ENCODE measurements around the gene PDE6C. TPM values are rescaled to one million over a fixed set of nuclear protein-coding genes. Genes with fewer than 3 reads are reported as not detected.
"Not testable (repeated sequence)": the region's sequence is repeated elsewhere in the genome, so short reads cannot be mapped to it uniquely, and the experiment has no call there.

The PDE6C gene
- total and polyA plus RNA-seq, 4 experiments from 2014 or later: not detected

- H3K4me3 ChIP-seq (ENCODE audit: low read length in 2 of 2): no peak overlapping the region
- no peak overlapping the region for H3K27ac ChIP-seq (ENCODE audit: low read depth, low read length)
- no peaks in the 10 kb centered on the region for H3K4me1 ChIP-seq (ENCODE audit: insufficient read depth, low read length)
- Mint-ChIP-seq H3K36me3 (peaks cover 18 to 41% of the 10 kb centered on the region in 2 donors), H3K27me3 (no peaks in the 10 kb centered on the region), H3K4me3 (no peak overlapping the region), H3K27ac (no peak overlapping the region), H3K4me1 (peaks cover 0 to 1% (median under 1%) of the 10 kb centered on the region in 4 donors), H3K9me3 (no peaks in the 10 kb centered on the region)
- peaks cover 20% of the 10 kb centered on the region for H3K36me3 ChIP-seq (ENCODE audit: insufficient read depth, low read length)
- peak in 1 of 5 donors; percentile 8 for DNase-seq
- CTCF ChIA-PET (ENCODE audit: partially characterized antibody): interaction anchor here (1.4 to 1.9 kb wide), 2 partner anchors 126 to 304 kb away, joined by 4 to 5 read pairs; no protein-coding TSS in a partner anchor
- H3K9me3 ChIP-seq (ENCODE audit: control insufficient read depth in 1 of 2, low read length in 2 of 2): no peaks in the 10 kb centered on the region
- POLR2A ChIA-PET (ENCODE audit: partially characterized antibody): no interaction called here
- H3K27me3 ChIP-seq (ENCODE audit: insufficient read depth, low read length): no peaks in the 10 kb centered on the region
- intact Hi-C loops (cut with micrococcal nuclease): loop anchor here (5.0 kb wide), 1 partner anchor 303 kb away; no protein-coding TSS in a partner anchor
Measured at GRCh38 chr10:93680412-93681047, 68.2 kb downstream of the PDE6C start.

DNA sequence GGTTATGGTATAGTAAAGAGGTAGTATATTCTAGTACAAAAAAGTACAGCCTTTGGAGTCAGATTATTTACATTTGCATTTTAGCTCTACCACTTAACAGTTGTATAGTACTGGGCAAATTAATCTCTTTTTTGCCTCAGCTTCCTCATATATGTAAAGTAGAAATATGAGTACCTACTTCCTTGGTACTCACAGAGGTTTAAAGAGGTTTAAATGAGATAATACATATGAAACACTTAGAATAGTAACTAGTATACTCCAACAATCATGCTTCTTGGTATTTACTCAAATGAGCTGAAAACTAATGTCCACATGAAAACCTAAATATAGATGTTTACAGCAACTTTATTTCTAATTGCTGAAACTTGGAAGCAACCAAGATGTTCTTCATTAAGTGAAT is 75.4 kb downstream of the PDE6C start:
- no peak for DNase-seq
- no peaks in the 10 kb centered on the region for H3K27me3 ChIP-seq (ENCODE audit: insufficient read depth, low read length)
- ChIA-PET CTCF (ENCODE audit: partially characterized antibody) (interaction anchor here (1.4 kb wide), 1 partner anchor 10 kb away, joined by 3 read pairs; no protein-coding TSS in a partner anchor), POLR2A (ENCODE audit: partially characterized antibody) (interaction anchor here (0.8 kb wide), 1 partner anchor 15 kb away, joined by 4 read pairs; the partner anchor contains the start of gene FRA10AC1)
- H3K9me3 ChIP-seq (ENCODE audit: control insufficient read depth in 1 of 2, low read length in 2 of 2): no peaks in the 10 kb centered on the region
- no peaks in the 10 kb centered on the region for H3K9me3 Mint-ChIP-seq
- peaks cover 30 to 37% of the 10 kb centered on the region in 2 donors for H3K36me3 Mint-ChIP-seq
- H3K4me3 Mint-ChIP-seq: no peak overlapping the region
- H3K27me3 Mint-ChIP-seq: no peaks in the 10 kb centered on the region
- peaks cover 0 to 5% (median under 1%) of the 10 kb centered on the region in 4 donors for H3K4me1 Mint-ChIP-seq
- H3K27ac Mint-ChIP-seq: peak overlapping the region in 1 of 7 donors; percentile 24
- H3K36me3 ChIP-seq (ENCODE audit: insufficient read depth, low read length): peaks cover 22% of the 10 kb centered on the region
- H3K4me1 ChIP-seq (ENCODE audit: insufficient read depth, low read length): no peaks in the 10 kb centered on the region
- intact Hi-C loops (cut with micrococcal nuclease): no loop called here
- no peak overlapping the region for H3K4me3 ChIP-seq (ENCODE audit: low read length in 2 of 2)
- H3K27ac ChIP-seq (ENCODE audit: low read depth, low read length): no peak overlapping the region

- H3K9me3 ChIP-seq (ENCODE audit: control insufficient read depth in 1 of 2, low read length in 2 of 2): no peaks in the 10 kb centered on the region
- POLR2A ChIA-PET (ENCODE audit: partially characterized antibody): interaction anchor here (0.7 kb wide), 1 partner anchor 130 kb away, joined by 4 read pairs; no protein-coding TSS in a partner anchor
- Mint-ChIP-seq H3K27me3 (no peaks in the 10 kb centered on the region), H3K27ac (peak overlapping the region in 2 of 7 donors; percentile 17 to 25), H3K4me1 (peaks cover 20 to 32% (median 22%) of the 10 kb centered on the region in 4 donors), H3K4me3 (no peak overlapping the region), H3K36me3 (peaks cover 33 to 57% of the 10 kb centered on the region in 2 donors), H3K9me3 (no peaks in the 10 kb centered on the region)
- H3K27ac ChIP-seq (ENCODE audit: low read depth, low read length): no peak overlapping the region
- no peaks in the 10 kb centered on the region for H3K27me3 ChIP-seq (ENCODE audit: insufficient read depth, low read length)
- H3K36me3 ChIP-seq (ENCODE audit: insufficient read depth, low read length): peaks cover 21% of the 10 kb centered on the region
- CTCF ChIA-PET (ENCODE audit: partially characterized antibody): interaction anchor here (1.0 kb wide), 1 partner anchor 10 kb away, joined by 3 read pairs; no protein-coding TSS in a partner anchor
- peaks cover 12% of the 10 kb centered on the region for H3K4me1 ChIP-seq (ENCODE audit: insufficient read depth, low read length)
- no peak for DNase-seq
- no peak overlapping the region for H3K4me3 ChIP-seq (ENCODE audit: low read length in 2 of 2)
- intact Hi-C loops (cut with micrococcal nuclease): loop anchor here (10.0 kb wide), 1 partner anchor 229 kb away; no protein-coding TSS in a partner anchor
Measured at GRCh38 chr10:93695740-93696139, 83.4 kb downstream of the PDE6C start.

- H3K36me3 ChIP-seq (ENCODE audit: insufficient read depth, low read length): peaks cover 18% of the 10 kb centered on the region
Measured at GRCh38 chr10:93696582-93696981, 84.2 kb downstream of the PDE6C start.

GRCh38 chr10:93697207-93697606 is 84.9 kb downstream of the PDE6C start:
- H3K27me3 ChIP-seq (ENCODE audit: insufficient read depth, low read length): no peaks in the 10 kb centered on the region
- ChIA-PET CTCF (ENCODE audit: partially characterized antibody) (interaction anchor here (1.3 to 2.3 kb wide), 3 partner anchors 9 to 19 kb away, joined by 3 to 9 read pairs (median 4); no protein-coding TSS in a partner anchor), POLR2A (ENCODE audit: partially characterized antibody) (no interaction called here)
- DNase-seq: no peak
- no peak overlapping the region for H3K4me3 Mint-ChIP-seq
- H3K27ac ChIP-seq (ENCODE audit: low read depth, low read length): no peak overlapping the region
- H3K36me3 Mint-ChIP-seq: peaks cover 29 to 50% of the 10 kb centered on the region in 2 donors
- H3K4me1 ChIP-seq (ENCODE audit: insufficient read depth, low read length): peaks cover 24% of the 10 kb centered on the region
- H3K4me3 ChIP-seq (ENCODE audit: low read length in 2 of 2): no peak overlapping the region
- peaks cover 12% of the 10 kb centered on the region for H3K36me3 ChIP-seq (ENCODE audit: insufficient read depth, low read length)
- H3K27ac Mint-ChIP-seq: peak overlapping the region in 1 of 7 donors; percentile 3
- no peaks in the 10 kb centered on the region for H3K27me3 Mint-ChIP-seq
- no peaks in the 10 kb centered on the region for H3K9me3 ChIP-seq (ENCODE audit: control insufficient read depth in 1 of 2, low read length in 2 of 2)
- H3K4me1 Mint-ChIP-seq: peaks cover 22 to 32% (median 23%) of the 10 kb centered on the region in 4 donors
- no peaks in the 10 kb centered on the region for H3K9me3 Mint-ChIP-seq
- intact Hi-C loops (cut with micrococcal nuclease): loop anchor here (10.0 kb wide), 1 partner anchor 228 kb away; no protein-coding TSS in a partner anchor

More at GRCh38 chr10:93696582-93696981, 84.2 kb downstream of the PDE6C start:
- POLR2A ChIA-PET (ENCODE audit: partially characterized antibody); H3K9me3 Mint-ChIP-seq; H3K9me3 ChIP-seq (ENCODE audit: control insufficient read depth in 1 of 2, low read length in 2 of 2); H3K27me3 Mint-ChIP-seq; DNase-seq; H3K27ac Mint-ChIP-seq; H3K27me3 ChIP-seq (ENCODE audit: insufficient read depth, low read length); H3K27ac ChIP-seq (ENCODE audit: low read depth, low read length); H3K4me3 ChIP-seq (ENCODE audit: low read length in 2 of 2); H3K4me3 Mint-ChIP-seq: not testable (repeated sequence)
- H3K4me1 ChIP-seq (ENCODE audit: insufficient read depth, low read length): peaks cover 20% of the 10 kb centered on the region
- intact Hi-C loops (cut with micrococcal nuclease): loop anchor here (10.0 kb wide), 1 partner anchor 228 kb away; no protein-coding TSS in a partner anchor
- peaks cover 33 to 53% of the 10 kb centered on the region in 2 donors for H3K36me3 Mint-ChIP-seq
- CTCF ChIA-PET (ENCODE audit: partially characterized antibody): interaction anchor here (1.3 to 2.3 kb wide), 3 partner anchors 8 to 19 kb away, joined by 3 to 9 read pairs (median 4); no protein-coding TSS in a partner anchor
- H3K4me1 Mint-ChIP-seq: peaks cover 22 to 32% (median 23%) of the 10 kb centered on the region in 4 donors

GRCh38 chr10:93701866-93702209 is 89.5 kb downstream of the PDE6C start:
- Histone ChIP-seq H3K9me3 (ENCODE audit: control insufficient read depth in 1 of 2, low read length in 2 of 2) (no peaks in the 10 kb centered on the region), H3K4me1 (ENCODE audit: insufficient read depth, low read length) (peaks cover 28% of the 10 kb centered on the region), H3K36me3 (ENCODE audit: insufficient read depth, low read length) (peaks cover 6% of the 10 kb centered on the region), H3K4me3 (ENCODE audit: low read length in 2 of 2) (peak overlapping the region; percentile 78 to 100), H3K27ac (ENCODE audit: low read depth, low read length) (peak overlapping the region; percentile 63), H3K27me3 (ENCODE audit: insufficient read depth, low read length) (no peaks in the 10 kb centered on the region)
- peak in 1 of 5 donors; percentile 50 for DNase-seq
- ChIA-PET POLR2A (ENCODE audit: partially characterized antibody) (interaction anchor here (0.7 to 1.9 kb wide), 9 partner anchors 8 to 1778 kb away, joined by 3 to 8 read pairs (median 4); partner anchors contain the start of genes BTAF1, EXOC6 and SLC35G1), CTCF (ENCODE audit: partially characterized antibody) (interaction anchor here (1.1 to 2.5 kb wide), 4 partner anchors 12 to 215 kb away, joined by 3 to 8 read pairs (median 4); no protein-coding TSS in a partner anchor)
- no peaks in the 10 kb centered on the region for H3K27me3 Mint-ChIP-seq
- H3K9me3 Mint-ChIP-seq: no peaks in the 10 kb centered on the region
- no peak overlapping the region for H3K27ac Mint-ChIP-seq
- H3K36me3 Mint-ChIP-seq: peaks cover 11 to 20% of the 10 kb centered on the region in 2 donors
- intact Hi-C loops (cut with micrococcal nuclease): loop anchor here (1.0 to 10.0 kb wide), 8 partner anchors 114 to 1993 kb away; partner anchors contain the start of genes BTAF1, CEP55, EXOC6 and KIF11
- no peak overlapping the region for H3K4me3 Mint-ChIP-seq
- peaks cover 12 to 29% (median 18%) of the 10 kb centered on the region in 4 donors for H3K4me1 Mint-ChIP-seq
